Epithelial cell of proximal tubule (primary cell): ENCODE measurements around the gene MRPL1. TPM values are rescaled to one million over a fixed set of nuclear protein-coding genes. Genes with fewer than 3 reads are reported as not detected.

Source experiments
- DNase-seq: peaks from one replicate; pipeline ENCODE4 v3.0.0-alpha.2; 2011; ENCODE audit warnings: low read depth
- H3K4me3 ChIP-seq: 2 replicates; pipeline ENCODE4 v1.5.1; 2011; ENCODE audit warnings: low read depth, mild to moderate bottlenecking, low read length
- total RNA-seq: library from RNA; depleted of rRNA; stranded (reverse); fragments of >200 nt; gene quantifications from 2 replicates; pipeline ENCODE4 v1.2.3, GENCODE V29; 2015
- TF ChIP-seq, protein P1 (sequence below): conservative IDR thresholded peaks from 2 replicates; pipeline ENCODE4 v1.5.1; 2012; ENCODE audit warnings: low read depth, mild to moderate bottlenecking, low read length

MRPL1 gene
- total RNA-seq, 1 donor from 2014 or later: 54.2 TPM

DNA sequence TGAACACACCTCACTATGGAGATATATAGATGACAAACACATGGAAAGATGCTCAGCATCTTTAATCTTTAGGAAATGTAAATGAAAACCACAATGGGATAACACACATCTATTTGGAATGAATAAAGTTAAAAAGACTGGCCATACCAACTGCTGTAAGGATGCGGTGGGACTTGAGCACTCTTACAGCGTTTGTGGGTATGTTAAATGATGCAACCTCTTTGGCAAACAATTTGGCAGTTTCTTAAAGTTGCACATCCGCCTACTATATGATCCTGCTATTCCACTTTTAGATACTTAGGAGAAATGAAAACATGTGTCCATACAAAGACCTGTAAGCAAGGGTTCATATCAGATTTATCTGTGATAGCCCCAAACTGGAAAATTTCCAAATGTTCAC lies 50.7 kb downstream of the MRPL1 start:
- TF ChIP-seq, protein P1, sequence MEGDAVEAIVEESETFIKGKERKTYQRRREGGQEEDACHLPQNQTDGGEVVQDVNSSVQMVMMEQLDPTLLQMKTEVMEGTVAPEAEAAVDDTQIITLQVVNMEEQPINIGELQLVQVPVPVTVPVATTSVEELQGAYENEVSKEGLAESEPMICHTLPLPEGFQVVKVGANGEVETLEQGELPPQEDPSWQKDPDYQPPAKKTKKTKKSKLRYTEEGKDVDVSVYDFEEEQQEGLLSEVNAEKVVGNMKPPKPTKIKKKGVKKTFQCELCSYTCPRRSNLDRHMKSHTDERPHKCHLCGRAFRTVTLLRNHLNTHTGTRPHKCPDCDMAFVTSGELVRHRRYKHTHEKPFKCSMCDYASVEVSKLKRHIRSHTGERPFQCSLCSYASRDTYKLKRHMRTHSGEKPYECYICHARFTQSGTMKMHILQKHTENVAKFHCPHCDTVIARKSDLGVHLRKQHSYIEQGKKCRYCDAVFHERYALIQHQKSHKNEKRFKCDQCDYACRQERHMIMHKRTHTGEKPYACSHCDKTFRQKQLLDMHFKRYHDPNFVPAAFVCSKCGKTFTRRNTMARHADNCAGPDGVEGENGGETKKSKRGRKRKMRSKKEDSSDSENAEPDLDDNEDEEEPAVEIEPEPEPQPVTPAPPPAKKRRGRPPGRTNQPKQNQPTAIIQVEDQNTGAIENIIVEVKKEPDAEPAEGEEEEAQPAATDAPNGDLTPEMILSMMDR: no peak
- H3K4me3 ChIP-seq: no peak overlapping the region
- no peak for DNase-seq

DNA sequence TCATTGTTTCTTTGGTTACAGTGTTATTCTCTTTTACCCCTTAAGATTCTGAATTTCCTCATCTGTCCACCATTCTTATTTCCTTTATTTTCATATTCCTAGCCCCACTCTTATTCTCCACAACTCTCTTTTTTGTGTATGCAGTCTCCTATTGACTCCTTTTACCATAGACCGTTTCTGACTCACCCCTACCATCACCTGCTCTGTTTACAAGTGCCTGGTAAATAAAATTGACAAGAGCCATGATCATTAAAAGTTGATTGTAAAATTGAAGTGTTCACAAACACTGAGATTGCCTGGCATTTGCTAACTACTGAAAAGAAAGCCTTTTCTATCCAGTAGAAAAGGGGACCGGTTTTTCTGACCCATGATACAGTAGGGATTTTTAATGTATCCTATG lies 54.4 kb downstream of the MRPL1 start:
- TF ChIP-seq, protein P1: no peak
- DNase-seq: no peak
- H3K4me3 ChIP-seq: no peak overlapping the region

DNA sequence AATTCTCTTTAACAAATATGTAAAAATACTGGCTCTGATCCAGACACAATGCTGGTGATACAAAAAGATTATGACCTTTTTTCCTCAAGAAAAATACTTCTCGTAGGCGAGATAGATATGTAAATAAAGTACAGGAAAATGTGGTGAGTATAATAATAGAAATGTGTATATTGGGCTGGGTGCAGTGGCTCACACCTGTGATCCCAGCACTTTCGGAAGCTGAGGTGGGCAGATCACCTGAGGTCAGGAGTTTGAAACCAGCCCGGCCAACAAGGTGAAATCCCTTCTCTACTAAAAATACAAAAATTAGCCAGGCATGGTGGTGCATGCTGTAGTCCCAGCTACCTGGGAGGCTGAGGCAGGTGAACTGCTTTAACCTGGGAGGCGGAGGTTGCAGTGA lies 55.0 kb downstream of the MRPL1 start:
- DNase-seq: no peak
- no peak overlapping the region for H3K4me3 ChIP-seq
- TF ChIP-seq, protein P1: no peak

DNA sequence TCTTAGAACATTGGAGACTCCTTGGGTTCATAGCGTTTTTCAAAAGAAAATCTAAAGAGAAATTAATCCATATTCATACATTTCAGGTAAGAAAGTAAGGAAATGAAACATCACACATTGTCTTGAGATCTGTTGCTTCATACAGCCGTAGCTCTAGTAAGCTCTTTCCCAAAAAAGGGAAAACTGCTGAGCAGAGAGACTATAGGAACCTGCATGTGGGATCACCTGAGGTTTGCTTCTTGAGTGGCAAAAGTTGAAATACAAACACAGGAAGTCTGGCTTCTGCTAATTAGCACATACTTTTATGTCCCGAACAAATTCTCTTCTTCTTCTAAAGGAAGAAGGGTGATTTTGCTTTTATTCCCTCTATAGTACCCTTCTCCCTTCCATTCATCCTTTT lies 57.7 kb downstream of the MRPL1 start:
- no peak overlapping the region for H3K4me3 ChIP-seq
- TF ChIP-seq, protein P1: no peak
- DNase-seq: no peak

DNA sequence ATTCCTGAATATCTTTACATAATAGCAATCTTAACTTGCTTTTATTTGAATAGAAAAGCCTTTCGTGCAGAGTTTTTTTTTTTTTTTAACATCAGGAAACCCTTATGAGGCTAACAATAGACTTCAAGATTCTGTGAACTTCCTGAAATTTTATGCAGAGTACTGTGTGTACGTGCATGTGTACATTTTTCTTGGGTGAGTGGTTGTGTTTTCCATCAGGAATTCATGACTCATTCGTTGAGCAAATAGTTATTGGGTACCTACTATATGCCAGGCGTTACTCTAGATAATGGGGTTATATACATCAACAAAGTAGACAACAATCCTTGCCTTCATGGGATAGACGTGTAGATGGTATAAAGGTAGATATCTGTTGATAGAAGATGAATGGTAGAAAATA lies 59.1 kb downstream of the MRPL1 start:
- peak; percentile 53 for DNase-seq
- TF ChIP-seq, protein P1: no peak
- H3K4me3 ChIP-seq: no peak overlapping the region

DNA sequence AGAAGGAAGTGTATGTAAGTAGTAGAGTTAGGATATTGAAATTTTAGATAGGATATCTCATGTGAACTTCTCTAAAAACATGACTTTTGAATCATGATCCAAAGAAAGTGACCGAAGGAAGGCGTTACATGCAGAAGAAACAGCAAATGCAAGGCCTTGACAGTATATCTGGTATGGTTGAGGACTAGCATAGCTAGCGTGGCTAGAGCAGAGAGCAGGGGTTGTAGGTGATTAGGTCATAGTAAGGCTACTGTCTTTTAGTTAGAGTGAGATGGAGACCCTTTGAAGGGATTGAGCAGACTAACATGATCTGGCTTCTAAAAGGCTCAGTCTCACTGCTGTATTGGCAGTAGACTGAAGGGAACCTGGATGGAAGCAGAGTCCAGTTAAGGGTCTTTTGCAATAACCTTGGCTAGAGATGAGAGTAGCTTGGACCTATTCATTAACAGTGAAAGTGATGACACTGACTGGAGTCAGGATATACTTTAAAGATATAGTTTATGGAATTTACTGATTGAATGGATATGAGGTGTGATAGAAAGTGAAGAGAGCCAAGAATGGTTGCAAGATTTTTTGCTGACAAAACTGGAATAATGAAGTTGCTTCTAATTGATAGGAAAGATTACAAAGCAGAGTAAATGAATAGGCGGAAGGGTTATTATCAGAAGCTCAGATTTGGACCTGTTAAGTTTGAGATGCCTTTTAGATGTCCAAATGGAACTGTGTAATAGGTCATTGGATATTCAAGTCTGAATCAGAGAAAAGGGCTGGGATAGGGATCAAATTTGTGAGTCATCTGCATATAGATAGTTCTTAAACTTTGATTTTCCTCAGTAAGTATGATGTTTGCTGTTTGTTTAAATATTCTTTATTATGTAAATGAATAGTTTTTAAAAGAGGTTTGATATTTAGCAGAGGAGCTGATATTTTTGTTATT lies 59.8 kb downstream of the MRPL1 start:
- no peak overlapping the region for H3K4me3 ChIP-seq
- no peak for DNase-seq
- TF ChIP-seq, protein P1: no peak
